ENCODE results near the gene CNTNAP2.
"Not testable (repeated sequence)": the region's sequence is repeated elsewhere in the genome, so short reads cannot be mapped to it uniquely, and the experiment has no call there.

Gene CNTNAP2

DNA sequence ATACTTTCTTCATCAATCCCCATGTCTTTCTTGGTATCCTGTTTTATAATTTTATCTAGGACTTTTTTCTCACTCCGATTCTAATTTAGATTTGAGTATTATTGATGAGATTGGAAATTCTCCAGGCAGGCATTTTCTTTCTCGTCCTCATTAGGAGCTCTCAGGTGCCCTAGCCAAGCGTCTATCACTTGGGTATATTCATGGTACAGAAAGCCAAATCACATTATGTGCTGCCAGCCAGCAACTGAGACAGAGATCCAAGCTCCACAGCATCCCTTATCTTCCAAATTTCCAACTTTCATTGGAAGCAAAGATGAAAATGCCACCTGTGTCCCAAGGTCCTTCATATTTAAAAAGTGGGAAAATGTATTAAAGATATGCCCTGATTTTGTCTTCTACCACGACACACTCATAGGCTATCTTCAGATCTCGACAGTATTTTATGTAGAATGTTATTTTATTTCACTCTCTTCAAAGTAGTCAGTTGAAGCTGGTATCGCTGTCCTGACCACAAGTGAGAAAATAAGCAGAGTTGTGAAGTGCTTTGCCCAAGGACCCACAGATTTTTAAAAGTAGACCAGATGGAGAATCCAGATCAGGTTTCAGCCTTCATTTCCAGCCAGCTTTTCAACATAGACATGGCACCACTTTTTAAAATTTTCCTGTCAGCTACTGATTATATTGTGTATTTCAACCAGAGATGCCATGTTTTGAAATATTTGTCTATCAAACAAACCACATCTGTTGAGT lies 773.4 kb downstream of the CNTNAP2 start:
- no peak for DNase-seq
- no peak for ATAC-seq

DNA sequence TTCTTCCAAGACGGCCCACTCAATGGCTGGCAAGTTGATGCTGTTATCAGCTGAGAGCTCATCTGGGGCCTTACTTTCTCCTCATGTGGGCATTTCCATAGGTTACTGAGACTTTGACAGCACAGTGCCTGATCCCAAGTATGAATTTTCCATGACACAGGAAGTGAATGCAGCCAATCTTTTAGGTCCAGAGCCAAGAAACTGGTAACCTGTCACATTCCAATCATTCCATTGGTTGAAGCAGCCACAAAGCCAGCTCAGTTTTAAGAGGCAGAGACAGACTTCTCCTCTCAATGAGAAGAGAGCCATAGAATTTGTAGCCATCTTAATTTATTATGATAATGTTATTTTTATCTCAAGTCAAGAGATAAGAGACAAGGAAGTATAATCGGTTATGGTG lies 775.5 kb downstream of the CNTNAP2 start:
- no peak for ATAC-seq
- no peak for DNase-seq

DNA sequence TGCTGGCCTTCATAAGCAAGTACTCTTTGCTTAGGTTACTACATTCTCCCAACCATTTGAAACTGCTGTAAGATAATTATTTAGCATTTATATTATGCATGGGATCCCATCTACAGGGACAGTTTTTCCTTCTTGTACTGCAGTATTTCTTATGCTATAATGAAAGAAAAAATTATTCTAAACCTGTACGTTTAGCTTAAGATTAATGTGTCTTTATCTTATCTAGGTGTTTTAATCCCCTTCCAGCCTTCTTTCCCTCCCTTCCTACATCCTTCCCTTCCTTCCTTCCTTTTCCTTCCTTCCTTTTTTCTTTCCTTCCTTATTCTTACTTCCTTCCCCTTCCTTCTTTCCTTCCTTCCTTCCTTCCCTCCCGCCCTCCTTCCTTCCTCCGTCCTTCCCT lies 778.3 kb downstream of the CNTNAP2 start:
- DNase-seq = no peak
- ATAC-seq = no peak

DNA sequence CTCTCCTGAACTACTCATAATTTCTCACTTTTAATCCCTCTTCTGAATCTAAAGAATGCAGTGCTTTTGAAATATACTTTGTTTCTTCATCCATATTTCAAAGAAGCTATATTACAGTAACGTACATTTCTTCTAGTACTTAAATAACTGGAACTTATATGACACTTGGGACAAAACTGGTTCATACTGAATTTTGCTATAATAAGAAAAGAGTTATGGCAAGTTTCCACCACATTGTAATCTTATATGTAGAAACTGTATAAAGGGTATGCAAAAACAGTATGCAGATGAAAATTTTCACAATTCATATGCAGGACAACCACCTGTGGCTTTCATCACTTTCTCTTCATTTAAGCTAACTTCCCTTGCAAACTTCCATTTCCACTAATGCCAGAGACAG lies 785.7 kb downstream of the CNTNAP2 start:
- no peak for DNase-seq

DNA sequence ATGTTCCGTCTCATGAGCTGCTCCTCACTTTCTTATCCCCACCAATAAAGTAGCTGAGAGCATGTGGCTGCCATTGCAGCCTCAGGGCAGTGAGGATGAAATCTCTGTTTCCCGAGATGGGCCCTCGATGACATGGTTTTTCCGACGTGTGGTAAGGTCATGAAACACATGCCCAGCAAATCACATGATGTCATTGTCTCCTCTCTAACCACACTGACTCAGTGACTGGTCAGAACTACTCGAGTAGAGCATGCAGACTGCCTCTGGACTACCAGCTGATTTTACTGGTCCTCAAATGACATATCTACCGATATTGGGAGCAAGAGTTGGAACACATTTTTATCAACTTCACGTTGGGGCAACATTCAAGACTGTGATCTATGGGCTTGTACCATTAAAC lies 786.1 kb downstream of the CNTNAP2 start:
- ATAC-seq (no peak), DNase-seq (no peak)

More for the DNA sequence above, 785.7 kb downstream of the CNTNAP2 start:
- ATAC-seq = no peak

DNA sequence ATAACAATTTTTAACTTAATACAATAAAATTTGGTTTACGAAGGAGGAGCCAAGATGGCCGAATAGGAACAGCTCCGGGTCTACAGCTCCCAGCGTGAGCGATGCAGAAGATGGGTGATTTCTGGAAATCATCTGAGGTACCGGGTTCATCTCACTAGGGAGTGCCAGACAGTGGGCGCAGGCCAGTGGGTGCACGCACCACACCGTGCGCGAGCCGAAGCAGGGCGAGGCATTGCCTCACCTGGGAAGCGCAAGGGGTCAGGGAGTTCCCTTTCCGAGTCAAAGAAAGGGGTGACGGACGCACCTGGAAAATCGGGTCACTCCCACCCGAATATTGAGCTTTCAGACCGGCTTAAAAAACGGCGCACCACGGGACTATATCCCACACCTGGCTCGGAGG lies 789.1 kb downstream of the CNTNAP2 start:
- ATAC-seq, DNase-seq: not testable (repeated sequence)

DNA sequence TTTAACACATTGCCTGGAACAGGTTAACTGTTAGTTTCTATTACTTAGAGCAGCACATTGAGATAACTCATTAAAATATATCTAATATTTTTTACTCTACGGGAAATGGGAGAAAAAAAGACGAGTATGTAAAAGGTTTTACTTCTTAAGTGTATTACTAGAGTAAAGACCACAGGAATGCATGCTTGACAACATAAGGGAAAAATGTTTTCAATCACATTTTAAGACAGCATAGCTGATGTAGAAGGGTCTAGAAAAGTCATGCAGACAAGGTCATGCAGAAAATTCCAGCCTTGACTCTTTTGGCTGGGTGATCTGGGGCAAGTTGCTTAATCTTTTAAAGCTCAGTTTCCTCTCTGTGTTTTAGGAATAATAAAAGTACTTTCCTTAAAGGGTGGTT lies 806.2 kb downstream of the CNTNAP2 start:
- no peak for ATAC-seq
- no peak for DNase-seq

DNA sequence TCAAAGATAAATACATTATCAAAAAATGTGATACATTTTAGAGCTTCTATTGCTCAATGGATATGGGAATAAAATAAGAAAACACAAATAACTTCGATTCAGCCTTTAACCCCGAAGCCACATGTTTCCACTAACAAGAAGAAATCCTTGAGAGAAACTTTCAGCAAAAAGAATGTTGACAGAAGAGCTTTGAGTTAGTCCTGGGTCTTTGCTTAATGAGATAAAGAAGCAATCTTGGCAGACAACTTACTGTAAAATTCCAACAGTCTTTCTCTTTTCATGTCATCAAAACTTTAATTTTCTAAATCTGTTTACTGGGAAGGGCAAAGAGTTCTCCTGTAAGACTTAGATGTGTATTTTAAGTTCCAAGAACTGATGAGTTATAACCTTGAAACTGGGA lies 810.2 kb downstream of the CNTNAP2 start:
- ATAC-seq = no peak
- DNase-seq = no peak

DNA sequence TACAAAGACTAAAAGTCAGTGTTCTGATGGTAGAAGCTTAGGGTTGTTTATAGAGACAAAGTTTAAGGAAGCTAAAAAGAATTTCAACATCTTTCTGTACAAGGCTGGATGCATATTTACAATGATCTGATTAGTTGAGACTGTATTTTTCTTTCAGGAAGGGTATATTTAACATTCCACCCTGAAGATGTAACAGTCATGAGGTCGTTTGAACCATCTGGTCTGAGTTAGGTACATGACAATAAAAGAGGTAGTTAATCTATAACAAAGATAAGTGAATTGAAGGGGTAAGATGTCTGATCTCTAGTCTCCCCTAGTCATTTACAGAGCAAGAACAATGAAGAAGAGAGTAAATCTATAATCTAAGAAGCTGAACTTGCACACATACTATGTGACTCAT lies 821.2 kb downstream of the CNTNAP2 start:
- DNase-seq = no peak
- no peak for ATAC-seq

DNA sequence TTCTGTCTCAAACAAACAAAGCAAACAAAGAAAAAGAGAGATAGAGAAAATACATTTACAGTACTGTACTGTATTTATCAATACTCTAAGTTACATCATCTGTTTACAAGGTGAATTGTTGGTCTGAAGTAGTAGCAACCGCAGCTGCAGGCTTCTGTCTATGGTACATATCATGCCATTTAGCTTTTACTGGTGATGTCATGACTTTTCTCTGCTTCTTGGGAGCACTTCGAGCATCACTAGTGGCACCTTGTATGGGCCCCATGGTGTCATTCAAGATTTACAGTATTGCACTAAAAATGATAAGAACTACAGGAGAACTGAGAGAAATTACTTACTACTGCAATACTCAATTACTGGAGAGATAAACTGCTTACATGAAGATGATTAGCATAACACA lies 826.9 kb downstream of the CNTNAP2 start:
- ATAC-seq (no peak), DNase-seq (no peak)

DNA sequence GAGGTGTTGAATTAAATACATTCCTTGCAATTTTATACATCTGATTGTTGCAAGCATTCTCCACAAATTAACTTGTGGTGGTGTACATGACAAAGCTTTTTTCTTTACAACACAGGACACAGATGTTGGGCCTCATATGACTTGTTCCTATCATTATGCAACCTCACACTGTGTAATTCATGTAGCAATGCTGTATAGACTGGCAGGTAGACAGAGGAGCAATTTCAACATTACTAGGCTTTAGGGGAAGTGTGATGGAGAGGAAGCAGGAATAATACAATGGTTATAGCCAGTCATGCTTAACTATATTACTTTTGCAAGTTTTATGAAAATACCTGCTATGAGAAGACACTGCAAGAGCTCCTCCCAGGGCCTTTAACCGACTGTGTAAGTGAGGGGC lies 832.1 kb downstream of the CNTNAP2 start:
- DNase-seq = no peak

DNA sequence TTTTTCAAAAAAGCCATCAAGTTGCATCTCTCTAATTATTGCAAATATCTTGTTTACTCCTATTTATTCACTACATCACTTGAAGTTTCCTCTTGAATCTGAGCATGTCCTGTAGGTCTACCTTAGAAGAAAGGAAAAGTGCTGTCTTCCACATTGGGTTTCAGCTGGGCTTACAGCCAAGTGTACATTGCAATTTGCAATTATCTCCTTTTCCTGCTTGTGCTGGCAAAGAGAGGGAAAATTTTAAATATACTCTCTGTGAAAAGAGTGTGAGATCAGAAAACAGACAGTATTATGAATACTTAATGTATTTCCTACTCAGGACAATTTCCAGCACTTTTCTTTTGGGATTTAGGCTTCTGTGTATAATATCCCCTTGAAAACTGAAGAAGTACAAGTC lies 839.7 kb downstream of the CNTNAP2 start:
- DNase-seq (no peak), ATAC-seq (no peak)

More for the DNA sequence above, 832.1 kb downstream of the CNTNAP2 start:
- ATAC-seq = no peak

DNA sequence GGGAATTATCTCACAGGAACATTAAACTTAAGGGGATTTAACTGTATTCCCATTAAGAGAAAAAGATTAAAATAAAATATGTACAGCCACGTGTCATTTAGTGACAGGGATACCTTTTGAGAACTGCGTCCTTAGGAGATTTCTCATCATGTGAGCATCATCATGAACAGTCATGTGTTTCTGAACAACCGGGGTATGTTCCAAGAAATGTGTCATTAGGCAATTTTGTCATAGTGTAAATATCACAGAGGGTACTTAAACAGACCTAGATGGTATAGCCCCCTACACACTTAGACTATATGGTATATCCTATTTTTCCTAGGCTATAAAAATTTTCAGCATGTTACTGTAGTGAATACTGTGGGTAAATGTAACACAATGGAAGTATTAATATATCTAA lies 840.3 kb downstream of the CNTNAP2 start:
- no peak for ATAC-seq
- no peak for DNase-seq

DNA sequence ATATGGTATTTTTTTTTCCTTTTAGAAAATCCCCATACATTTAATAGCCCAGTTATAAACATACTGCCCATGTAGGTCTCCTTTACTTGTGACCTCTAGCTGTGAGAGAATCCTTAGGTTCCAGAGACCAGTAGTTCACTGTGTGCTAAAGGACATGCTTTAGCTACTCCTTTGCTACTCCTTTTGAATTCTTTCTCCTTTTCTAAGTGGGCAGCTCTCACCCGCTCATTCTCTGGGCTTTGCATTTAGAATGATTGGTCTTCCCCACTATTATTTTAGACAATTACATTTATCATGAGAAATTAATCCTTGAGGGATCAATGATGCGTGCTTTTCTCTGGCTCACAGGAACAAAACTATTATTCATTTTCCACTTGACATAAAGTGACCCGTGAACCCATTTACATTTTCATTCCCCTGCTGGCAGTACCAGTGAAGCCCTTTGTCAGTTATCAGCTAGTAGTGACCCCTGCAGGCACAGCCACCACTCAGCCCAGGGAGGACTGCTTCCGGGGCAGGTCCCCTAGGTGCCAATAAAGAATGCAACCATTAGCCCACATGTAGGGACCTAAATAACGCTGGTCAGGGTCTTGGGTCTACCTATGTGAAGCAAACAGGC lies 844.3 kb downstream of the CNTNAP2 start:
- DNase-seq (no peak), ATAC-seq (no peak)

DNA sequence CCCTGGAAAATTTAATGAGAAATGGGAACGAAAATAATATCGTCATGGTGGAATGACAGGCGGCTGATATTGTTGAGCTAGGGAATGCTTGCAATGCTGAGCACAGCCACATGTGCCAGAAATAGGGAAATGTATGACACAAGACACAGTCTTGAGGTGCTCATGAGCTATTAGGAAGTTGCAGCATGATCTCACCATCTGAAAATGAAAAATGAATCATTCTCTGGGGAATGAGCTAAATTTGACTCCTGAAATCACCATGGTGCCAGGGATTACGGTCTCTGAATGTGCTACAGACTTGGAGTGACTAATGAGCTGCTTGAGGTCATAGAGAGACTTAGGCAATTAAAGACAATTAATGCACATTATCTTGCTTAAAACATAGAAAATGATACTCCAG lies 845.0 kb downstream of the CNTNAP2 start:
- DNase-seq (no peak), ATAC-seq (no peak)

DNA sequence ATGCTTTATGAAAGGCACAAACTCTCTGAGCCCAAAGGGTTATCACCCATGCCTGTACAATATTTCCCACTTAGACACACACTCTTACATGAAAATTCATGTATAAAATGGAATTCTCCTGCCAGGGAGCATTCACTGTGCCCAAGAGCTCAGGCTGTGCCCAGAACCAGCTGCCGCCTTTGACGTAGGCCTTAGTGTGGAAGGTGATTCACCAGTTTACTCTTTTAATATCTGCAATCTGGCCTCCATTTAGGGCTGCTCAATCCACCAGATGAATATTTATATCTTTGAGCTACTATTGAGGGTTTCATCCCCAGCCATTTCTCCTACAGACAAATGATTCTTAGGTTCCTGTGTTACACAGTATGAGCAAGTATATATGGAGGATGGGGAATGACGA lies 849.7 kb downstream of the CNTNAP2 start:
- DNase-seq = no peak

DNA sequence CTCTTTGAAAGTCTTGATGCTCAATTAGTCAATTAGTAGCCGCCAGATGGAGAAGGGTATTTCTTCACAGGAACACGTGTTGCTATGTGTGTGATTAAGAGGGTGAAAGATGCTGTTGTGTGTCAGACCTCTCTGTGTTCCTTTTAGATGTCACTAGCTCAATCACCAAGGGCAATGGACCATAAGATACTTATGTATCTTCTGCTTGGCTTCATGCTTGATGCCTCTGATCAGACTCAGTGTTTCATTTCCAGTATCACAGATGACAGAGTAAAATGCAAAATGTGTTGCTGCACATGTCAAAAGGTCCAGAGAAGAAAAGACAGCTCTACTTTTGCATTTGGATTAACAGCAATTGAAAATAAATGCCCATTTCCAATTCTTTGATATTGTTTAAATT lies 865.9 kb downstream of the CNTNAP2 start:
- ATAC-seq (no peak), DNase-seq (no peak)

More for the DNA sequence above, 849.7 kb downstream of the CNTNAP2 start:
- ATAC-seq = no peak

DNA sequence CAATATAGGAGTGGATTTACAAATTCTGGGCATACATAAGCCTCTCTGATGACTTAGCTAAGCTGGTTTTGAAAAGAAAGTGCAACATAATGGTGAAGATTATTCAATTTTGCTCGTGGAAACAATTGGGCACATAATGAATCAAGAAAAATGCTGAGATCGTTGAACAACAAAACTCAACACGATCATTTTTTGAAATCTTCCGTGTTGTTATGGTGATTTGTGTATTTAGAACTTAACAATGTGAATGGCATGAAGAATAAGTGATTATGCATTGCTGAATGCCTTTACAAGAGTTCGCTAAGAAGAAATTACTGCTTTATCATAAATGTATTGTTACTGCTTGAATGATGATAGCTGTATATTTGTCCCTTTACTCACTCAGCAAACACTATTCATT lies 875.0 kb downstream of the CNTNAP2 start:
- ATAC-seq (no peak), DNase-seq (no peak)

DNA sequence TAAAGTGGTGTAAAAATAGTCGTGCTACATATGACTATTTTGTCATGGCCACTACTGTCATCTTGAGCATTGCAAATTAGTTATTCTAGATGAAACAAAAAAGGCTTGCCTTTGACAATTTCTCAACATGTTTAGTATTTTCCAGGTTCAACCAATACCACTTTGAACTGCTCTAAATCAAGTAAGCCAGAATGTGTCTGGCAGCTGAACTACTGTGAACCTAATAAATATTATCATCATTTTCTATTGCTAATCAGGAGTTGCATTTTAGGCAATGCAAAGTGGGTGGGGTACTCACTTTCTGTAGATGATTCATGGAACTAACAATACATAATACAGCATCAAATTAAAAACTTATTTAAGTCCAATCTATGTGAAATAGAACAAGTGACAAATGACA lies 877.2 kb downstream of the CNTNAP2 start:
- DNase-seq (no peak), ATAC-seq (no peak)

DNA sequence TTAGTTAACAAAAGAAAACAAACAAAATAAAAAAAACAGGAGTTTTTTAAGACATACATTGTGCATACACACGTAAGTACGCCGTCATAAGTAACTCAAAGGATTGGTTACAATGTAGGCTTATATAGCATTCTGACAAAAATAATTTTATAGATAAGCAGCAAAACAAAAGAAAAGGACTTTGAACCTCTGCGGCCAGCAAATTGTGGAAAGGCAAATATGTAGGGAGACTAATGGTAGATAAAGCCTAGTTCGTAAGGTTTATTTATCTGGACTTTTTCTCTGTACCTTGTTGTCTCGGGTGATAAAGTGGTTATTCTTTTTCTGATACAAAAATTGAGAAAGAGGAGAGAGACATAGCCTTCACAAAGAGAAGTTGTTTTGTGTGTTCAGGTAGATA lies 891.9 kb downstream of the CNTNAP2 start:
- DNase-seq (no peak), ATAC-seq (no peak)

DNA sequence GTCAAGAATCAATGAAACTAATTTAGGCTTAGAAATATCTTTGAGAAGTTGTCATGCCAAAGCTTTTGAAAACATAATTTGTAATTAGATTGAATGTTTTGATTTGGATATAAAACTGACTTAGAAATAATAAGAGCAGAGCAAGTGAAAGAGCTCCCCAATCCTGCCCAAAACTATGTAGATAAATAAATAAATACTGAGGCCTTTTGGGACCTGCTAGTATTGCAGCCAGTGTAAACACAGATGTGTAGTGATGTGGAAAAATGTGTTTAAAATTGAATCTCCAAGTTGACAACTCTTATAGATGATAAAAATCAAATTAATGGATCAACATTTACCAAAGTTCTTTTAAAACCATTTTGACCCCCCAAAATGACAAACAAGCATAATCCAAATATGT lies 896.1 kb downstream of the CNTNAP2 start:
- DNase-seq (no peak), ATAC-seq (no peak)

DNA sequence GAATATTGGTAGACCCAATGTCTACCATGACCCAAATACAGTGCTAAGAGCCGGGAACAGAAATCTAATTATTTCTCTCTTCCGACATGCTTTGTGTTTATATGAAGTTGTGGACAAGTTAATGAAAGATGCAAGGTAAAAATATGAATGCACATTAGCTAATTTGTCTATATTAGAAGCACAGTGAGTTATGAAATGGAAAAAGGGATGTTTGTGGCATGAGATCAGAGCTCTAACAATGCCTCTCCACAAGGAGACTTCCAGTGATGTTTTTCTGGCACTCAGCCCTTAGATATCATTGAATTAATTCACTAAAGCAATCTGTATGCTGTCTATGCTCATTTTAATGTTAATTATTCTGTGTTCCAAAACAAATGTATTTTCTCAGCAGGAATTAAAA lies 897.2 kb downstream of the CNTNAP2 start:
- no peak for DNase-seq
- no peak for ATAC-seq

DNA sequence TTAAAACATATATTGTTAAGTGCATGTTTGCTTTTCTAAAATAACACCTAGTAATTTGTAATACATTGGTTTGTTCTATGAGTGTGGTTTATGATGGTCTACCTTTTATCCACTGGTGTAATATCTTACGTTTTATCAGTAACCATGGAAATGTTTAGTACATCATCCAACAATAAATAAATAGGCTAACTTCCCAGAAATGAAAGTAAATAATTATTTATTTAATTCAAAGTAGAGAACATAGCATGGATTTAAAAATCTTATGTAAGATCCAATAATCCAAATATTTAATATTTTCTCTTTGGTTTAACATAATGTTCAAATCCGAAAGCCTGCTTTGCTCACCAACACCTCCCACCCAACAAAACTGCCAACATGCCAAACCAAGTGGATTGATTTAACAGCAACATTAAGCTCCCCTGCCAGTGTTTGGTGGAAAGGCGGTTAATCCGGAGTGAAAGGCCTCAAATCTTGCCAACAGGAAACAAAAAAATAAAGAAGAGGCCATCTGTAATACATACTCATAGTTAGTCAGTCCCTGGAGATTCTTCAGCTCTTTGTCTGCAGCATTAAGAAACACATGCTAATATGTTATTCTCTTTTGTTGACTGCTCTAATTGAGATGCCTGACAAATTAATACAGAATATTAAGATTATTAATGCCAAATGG lies 897.8 kb downstream of the CNTNAP2 start:
- no peak for DNase-seq
- no peak for ATAC-seq

DNA sequence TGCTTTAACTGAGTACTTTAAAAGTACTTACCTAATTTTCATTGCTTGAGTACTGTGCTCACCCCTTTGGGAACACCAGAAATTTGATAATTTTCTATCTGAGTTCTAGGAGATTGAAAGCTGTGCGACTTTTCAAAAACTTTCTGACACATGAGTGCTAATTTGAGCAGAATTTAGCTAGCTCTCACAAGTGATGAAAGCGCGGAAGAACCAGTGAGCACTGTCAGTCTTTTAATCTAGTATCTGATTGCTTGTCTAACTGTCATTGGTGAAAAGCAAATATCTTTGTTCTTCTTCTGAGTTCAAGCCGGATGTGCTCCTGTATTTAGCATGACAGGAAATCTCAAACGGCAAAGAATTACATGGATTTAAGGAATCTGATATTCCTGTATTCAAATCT lies 899.4 kb downstream of the CNTNAP2 start:
- DNase-seq (no peak), ATAC-seq (no peak)
